ENCODE data around the gene BRF1.

BRF1 gene

DNA sequence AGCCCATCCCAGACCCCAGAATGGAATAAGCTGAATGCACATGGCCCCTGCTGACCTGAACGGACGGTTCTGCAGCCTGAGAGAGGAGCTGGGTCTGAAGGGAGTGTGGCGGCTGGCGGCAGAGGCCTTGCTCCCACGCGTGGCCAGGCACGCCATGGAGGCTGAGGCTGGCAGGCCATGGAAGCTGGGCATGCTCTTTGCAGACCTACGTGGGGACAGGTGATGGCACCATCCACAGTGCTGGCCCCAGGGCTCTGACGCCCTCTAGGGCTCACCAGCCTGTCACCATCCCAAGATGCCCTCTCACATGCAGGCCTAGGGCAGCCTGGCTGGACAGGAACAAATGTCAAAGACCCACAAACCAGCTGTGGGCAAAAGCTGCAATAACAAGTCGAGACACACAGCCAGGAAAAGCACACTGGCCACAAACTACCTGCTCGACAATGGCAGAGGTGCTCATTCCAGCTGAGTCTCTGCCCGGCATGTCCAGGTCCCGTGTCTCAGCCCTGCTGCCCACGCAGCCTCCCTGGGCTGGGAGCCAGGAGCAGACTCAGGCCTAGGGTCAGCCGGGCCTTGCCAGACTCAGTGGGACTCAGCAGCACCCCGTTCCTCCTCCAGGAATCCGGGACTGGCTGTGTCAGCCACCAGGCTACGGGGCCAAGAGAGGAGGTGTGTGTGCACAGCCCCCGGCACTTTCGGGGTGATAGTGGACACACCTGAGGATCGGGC, 32.8 kb downstream of the BRF1 start:
- DNase-seq (ENCODE audit: low spot score): no peak

DNA sequence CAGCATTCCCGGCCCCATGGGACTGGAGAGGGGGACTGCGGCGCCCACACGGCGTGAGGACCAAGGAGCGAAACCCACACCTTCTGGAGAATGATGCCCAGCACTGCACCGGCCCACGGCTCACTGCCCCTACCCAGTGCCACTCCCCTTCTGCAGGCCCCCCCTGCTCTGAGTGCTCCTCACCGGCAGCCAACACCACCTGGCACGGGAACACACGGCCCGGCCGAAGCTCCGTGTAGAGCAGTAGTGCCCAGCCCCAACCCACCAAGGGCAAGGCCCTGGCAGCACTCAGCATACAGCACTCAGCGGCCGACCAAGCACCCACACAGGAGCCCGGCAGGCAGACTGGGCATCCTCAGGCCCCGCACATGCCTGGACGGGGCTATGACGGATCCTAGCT, 39.0 kb downstream of the BRF1 start:
- DNase-seq (ENCODE audit: low spot score): no peak

DNA sequence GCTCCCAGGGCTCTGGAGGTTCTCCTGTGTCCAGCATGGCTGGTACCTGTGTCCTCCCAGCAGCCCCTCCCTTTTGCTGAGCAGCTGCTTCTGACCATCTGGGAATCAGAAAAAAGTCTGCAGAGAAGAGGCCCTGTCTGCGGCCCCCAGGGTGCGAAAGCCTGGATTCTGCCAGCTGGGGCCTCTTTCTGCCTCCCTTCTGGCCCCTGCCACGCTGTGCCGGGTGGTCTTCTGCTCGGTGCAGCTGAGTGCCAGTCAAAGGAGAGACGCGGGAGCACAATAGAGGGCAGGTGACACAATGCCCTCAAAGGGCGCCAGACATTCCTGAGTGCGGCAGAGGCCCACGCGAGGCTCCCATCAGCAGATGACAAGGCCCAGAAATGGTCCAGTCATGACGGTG, 39.8 kb downstream of the BRF1 start:
- DNase-seq (ENCODE audit: low spot score): no peak

DNA sequence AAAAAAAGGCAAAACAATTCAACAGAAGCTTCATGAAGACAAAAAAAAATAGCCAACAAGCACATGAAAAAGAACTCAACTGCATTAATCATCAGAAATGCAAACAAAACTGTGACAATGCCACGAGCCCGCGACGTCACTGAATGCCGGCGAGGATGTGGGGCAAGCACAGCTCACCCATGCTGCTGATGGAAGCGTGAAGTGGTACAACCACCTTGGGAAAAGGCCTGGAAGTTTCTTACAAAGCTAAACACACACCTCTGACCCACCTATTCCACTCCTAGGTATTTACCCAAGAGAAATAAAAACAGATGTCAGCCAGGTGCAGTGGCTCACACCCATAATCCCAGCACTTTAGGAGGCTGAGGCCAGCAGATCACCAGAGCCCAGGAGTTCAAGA, 42.0 kb downstream of the BRF1 start:
- DNase-seq (ENCODE audit: low spot score): no peak

DNA sequence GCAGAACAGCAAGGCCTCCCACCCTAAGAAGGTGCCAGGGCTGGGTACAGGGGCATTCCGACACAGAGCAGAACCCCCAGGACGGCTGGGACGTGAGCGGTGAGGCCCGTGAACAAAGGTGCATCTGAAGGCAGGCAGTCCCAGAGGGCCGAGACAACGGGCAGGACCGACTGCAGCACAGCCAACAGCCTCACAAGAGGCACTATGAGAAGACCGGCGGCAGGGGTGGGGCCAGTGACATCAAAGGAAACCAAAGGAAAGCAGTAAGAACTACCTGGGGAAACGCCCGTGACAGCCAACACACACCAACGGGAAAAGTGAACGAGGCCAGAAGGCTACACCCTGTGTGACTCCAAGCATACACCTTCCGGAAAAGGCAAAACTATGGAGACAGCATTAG, 43.3 kb downstream of the BRF1 start:
- no peak for DNase-seq (ENCODE audit: low spot score)

DNA sequence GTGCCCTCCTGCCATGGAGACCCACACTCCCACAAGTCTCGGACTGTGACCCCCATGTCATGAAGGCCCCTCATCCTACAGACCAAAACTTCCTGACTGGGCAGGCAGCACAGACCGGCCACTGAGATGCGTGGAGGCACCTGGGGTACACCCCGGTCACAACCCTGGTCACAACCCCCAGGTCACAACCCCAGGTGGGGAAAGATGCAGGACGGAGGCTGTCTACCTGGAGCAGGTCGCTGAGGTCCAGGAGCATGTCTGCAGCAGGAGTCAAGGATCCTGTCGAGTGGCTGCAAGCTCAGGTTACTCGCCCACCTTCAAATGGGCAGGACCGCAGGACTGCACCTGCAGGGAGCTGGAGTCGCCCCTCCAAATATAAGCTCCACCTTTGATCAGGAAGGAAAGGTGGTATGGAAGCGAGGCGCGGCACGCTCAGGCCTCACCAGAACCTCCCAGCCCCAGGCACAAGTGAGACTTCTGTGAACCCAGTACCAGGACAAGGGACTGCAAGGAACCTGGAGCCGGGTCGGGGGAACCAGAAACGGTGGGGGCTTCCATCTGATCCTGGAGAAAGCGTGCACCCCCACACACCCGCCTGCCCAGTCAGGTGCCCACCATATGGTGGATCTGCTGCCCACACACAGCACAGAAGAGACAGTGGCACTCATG, 44.4 kb downstream of the BRF1 start:
- no peak for DNase-seq (ENCODE audit: low spot score)

DNA sequence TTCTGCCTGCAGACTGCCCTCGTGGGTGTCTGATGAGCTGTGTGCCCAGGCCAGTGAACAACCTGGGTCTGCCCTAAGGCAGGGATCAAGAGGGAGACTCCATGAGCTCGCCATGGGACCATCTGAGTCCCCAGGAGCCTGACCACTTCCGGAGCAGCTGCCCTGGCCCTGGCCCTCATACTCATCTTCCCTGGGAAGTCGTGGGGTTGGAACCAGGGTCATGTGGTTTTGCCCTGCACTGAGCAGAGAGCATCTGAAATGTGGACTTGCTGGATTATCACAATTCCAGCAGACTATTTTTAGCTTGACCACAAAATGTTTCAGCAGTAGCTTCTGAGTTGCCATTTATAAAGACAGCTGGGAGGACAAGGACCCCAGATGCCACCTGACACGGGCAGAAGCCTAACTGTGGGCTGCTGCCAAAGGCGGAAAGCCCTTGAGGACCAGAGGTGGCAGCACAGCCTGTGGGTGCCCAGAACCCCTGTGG, 45.7 kb downstream of the BRF1 start:
- no peak for DNase-seq (ENCODE audit: low spot score)

DNA sequence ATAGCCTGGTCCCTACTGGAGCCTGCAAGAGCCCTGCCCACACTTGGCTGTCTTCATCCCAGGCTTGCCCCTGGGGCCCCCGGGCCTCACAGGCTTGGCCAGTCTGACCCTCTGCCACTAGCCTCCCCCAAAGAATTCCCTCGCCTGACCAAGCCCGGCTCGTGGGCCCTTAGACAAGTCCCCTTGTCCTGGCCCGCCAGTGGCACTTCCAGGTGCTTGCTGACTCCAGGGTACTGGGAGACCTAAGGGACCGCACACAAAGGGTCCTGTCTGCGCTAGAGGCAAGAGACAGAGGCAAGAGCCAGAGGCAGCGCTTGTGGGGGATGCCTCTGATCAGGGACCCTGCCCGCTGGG, 47.5 kb downstream of the BRF1 start:
- DNase-seq (ENCODE audit: low spot score): no peak

DNA sequence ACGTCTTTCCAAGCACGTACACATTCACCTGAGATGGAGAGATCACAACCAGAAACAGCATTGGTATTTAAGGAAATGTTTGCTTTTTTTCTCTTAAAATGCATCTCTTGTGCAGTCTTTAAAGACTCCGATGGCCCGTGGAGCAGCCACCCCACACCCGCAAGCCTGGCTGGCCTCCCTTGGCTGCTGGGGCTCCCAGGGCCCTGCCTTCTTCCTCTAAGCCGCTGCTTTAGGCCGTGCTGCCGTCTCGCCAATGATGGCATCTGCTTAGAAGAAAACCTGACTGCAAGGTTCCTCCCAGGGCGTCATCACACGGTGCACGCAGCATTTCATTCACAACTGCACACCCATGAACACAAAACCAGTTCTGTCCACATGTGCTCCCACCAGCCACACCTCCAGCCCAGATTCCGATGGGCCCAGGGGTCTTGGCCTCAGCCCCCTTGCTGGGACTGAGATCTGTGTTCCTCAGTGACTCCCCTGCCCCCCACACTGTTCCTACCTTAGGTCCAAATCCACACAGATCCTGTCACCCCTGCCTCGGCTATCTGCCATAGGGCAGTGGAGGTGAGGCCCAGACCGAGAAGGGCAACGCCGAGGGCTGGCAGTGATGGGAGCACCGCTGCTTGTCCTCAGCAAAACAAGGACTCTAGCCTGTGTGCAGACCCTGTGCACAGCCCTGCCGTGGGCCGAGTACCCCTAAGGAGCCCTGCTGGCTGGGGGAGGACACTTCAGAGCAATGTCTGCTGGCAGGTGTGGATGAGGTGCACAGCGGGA, 48.1 kb downstream of the BRF1 start:
- DNase-seq (ENCODE audit: low spot score): no peak

DNA sequence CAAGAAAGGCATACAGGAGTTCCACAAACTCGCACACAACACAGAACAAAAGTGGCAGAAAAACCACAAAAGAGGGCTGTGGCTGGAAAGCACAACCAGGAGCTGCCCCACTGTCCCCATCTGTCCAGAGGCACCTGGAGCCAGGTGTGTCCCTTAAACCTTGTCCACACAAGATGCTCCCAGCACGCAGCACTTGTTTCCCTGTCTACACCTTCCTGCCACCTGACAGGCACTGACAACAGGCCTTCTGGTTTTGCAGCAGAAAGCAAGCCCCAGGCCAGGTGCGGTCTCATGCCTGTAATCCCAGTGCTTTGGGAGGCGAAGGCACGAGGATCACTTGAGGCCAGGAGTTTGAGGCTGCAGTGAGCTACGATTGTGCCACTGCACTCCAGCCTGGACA, 48.9 kb downstream of the BRF1 start:
- no peak for DNase-seq (ENCODE audit: low spot score)

DNA sequence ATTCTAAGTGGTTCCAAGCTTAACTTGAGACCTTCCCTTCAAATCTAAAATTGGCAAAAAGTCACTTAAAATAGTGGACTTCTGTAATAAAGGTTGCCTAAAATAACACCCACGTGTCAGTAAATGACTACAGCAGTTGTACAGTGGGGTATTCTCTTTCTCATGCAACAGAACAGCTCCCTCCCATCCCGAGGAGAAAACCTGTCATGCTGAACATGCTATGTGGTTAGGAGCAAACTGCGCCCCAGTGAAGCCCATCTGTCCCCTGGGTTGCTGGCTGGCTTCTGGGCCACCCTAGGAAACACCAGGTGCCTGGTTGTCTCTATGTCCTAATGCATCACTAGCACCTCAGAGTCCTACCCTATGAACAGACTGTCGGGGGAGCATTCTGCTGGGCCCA, 49.8 kb downstream of the BRF1 start:
- no peak for DNase-seq (ENCODE audit: low spot score)

DNA sequence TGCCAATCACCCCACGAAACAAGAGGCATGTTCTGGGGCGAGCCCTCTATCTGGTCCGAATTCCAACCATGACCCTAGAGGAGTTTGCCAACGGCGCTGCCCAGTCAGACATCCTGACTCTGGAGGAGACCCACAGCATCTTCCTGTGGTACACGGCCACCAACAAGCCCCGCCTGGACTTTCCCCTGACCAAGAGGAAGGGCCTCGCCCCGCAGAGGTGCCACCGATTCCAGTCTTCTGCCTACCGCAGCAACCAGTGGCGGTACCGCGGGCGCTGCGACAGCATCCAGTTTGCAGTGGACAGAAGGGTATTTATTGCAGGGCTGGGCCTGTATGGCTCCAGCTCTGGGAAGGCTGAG, 50.8 kb downstream of the BRF1 start:
- no peak for DNase-seq (ENCODE audit: low spot score)

DNA sequence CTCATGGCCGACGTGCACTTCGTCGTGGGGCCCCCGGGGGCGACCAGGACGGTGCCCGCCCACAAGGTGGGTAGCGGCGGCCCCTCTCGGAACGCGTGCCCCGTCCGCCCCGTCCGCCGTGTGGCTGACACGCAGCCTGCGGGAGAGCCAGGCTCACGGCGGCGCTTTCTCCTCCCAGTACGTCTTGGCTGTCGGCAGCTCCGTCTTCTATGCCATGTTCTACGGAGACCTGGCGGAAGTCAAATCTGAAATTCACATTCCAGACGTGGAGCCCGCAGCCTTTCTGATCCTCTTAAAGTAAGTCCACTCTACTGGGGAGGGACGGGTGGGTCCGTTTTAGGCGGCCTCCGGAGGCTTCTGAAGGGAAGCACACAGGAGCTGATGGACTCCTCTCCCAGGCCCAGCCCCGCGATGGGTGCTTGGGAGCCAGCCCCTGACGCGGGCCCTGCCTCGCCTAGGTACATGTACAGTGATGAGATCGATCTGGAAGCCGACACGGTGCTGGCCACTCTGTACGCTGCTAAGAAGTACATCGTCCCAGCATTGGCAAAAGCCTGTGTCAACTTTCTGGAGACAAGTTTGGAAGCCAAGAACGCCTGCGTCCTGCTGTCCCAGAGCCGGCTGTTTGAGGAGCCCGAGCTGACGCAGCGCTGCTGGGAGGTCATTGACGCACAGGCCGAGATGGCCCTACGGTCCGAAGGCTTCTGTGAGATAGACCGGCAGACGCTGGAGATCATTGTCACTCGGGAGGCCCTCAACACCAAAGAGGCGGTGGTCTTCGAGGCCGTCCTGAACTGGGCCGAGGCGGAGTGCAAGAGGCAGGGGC, 51.4 kb downstream of the BRF1 start:
- DNase-seq (ENCODE audit: low spot score): no peak

DNA sequence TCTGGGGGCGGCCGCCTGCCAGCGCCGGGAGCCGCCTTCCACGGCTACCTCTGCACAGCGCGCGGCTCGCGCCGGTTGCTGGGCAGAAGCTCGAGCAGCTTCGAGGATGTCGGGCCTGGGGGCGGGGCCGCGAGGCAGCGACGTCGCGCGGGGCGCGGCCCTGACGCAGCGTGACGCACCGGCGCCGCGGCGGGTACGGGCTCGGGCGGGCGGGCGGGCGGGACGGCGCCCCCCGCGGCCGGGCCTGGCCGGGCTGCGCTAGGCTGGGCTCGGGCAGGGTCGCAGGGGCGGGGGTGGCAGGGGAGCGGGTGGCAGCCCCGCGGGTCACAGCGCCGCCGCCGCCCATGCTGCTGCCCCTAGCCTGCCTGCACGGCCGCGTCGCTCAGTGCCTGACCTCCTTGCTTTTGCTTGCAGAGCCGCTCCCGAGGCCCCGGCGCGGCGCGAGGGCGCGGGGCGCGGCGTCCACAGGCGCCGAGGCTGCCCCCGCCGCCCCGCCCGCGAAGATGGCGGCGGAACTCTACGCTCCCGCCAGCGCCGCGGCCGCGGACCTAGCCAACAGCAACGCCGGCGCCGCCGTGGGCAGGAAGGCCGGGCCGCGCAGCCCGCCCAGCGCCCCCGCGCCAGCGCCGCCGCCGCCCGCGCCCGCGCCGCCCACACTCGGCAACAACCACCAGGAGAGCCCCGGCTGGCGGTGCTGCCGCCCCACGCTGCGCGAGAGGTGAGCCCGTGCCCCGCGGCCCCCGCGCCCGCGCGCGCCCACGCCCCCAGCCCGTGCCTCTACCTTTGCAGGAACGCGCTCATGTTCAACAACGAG, 52.2 kb downstream of the BRF1 start, which contains the start of gene BTBD6:
Gene BTBD6, plus strand, starts transcription at position 166 of the 814 bp plus-strand sequence. Its CDS starts 179 bp downstream, at position 345.
- DNase-seq (ENCODE audit: low spot score): peak; percentile 85

DNA sequence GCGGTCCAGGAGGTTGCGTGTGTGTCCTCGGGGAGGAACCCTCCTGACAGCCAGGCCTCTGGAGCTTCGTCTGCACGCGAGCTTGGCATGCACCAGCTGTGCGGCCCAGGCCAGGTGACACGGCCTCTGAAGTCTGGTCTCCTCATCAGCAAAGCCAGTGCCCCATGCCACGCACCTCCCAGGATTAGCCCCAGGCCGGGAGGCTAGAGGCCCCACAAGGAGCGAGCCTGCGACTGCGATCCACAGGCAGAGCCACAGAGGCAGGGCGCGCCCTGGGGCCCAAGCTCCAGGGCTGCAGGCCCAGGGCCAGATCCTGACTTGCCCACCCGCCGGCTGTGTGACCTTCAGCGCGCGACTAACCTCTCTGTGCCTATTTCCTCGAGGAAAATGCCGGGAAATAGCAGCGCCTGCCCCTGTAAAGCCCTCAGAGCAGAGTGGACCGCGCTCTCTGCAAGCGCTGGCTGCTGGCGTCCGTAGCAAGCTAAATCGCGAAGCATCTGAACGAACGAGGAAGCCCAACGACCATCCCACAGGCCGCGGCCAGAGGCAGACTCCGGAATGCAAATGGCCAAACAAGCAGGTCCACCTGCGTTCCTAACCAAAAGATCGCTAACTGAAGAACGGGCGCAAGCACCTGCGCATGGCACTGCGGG, 53.0 kb downstream of the BRF1 start:
- DNase-seq (ENCODE audit: low spot score): no peak

DNA sequence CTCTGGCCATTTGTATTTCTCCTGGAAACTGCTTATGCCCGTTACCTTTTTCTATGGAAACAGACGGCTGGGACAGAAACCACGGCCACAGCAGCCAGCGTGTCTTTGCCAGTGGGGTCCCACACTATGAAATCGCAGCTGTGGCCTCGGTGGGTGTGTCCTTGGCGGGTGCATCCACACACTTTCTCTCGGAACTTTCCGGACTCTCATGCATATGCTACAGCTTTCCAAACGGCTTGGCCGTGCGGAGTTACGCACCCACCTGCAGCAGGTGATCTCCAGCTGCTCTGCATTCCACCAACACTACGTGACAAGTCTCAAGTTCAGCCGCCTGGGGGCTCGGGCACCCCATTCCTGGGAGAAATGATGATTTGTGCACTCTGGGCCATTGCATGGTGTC, 53.8 kb downstream of the BRF1 start:
- DNase-seq (ENCODE audit: low spot score): no peak

DNA sequence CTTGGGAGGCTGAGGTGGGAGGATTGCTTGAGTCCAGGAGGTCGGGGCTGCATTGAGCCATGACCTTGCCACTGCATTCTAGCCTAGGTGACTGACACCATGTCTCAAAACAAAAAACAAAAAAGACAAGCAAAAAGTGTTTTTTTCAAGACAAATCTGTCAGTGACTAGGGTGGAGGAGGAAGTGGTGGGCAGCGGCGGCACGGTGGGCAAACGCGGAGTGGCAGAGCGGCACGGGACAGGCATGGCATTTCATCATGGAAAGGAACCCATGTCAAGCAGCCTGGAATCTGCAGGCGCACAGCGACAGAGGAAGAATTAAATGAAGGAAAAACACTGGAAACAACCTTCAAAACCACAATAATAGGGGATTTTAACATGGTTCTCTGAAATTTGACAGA, 56.5 kb downstream of the BRF1 start:
- no peak for DNase-seq (ENCODE audit: low spot score)

DNA sequence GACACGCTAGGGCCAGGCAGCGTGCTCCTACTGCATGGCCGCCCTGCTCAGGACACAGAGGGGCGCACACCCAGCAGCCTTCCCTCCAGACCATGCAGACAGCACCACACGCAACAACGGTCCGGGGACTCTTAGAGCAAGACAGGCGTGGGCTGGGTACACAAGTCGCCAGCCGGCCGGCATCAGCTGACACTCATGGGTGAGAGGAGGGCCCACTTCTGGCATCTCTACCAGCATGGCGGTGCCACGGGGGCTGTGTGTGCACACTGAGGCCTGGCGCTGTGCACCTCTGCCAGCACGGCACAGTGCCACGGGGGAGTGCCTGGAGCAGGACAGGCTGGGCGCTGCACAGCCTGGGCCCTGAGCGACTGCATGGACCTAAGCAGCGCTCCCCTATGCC, 59.2 kb downstream of the BRF1 start:
- DNase-seq (ENCODE audit: low spot score): no peak

DNA sequence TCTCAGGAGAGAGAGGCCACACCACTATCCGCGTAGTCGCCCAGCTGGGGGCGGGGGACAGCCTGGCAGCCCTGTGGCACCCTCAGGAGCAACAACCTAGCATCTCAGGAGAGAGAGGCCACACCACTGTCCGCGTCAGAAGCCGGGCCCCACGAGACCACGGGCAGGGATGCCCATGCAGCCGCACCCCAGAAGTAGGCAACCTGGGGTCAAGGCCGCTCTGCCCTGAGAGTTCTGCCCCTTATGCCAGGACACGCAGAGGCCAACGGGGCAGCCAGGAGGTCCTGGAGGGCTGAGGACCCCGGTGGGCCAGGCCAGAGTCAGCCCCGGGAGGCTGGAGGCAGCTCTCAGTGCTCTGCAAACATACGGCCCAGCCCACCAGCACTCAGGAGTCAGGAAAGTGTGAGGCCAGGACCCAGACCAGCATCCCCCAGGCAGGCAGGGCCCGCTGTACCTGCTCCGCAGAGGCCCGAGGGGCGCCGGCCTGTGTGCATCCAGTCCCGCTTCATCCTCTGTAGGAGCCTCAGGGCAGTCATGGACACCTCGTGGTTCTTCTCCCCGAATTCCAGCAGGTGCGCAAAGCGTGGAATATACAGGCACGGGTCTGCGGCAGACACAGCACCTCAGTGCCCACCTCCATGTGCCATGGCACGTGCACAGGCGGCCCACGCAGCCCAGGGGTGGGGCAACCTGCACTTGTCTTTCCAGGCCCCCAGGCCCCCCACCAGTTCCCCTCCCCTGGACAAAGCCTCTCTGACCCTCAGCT, 59.8 kb downstream of the BRF1 start:
- DNase-seq (ENCODE audit: low spot score): no peak

DNA sequence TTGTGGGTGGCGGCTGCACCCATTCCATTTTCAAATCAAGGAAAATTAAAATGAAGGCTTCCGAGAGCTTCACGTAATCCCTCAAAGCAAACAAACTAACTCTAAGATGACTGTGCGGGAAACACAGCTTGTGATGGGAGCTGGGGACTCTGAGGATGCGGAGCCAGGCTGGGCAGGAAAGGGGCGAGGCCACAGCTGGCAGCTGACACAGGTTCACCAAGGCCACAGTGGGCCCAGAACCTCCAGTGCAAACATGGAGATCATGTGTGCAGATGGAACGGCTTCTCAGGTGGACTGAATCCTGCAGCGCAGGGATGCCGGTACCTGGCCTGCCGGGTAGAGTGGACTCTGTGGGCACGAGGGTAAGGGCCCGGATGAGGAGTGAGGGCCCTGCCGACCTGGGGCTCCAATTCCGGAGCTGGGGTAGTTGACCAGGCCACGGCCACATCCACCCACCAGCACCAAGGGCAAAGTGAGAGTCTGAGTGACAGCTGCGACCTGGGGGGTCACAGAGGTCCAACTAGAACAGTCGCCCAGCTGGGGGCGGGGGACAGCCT, 71.6 kb downstream of the BRF1 start:
- no peak for DNase-seq (ENCODE audit: low spot score)

All from hematopoietic multipotent progenitor cell treated with erythropoietin and hydrocortisone succinate and interleukin-3 and kit ligand, for 15 days (in vitro differentiated cells).